ENCODE data around the gene AGT.
"Not testable (repeated sequence)": the region's sequence is repeated elsewhere in the genome, so short reads cannot be mapped to it uniquely, and the experiment has no call there.

The AGT gene

GRCh38 chr1:230656719-230657118 is 57.2 kb downstream of the AGT start:
- H2AFZ ChIP-seq (ENCODE audit: low read depth, low read length); ATAC-seq (ENCODE audit: insufficient read depth, low read depth); H3K27ac ChIP-seq (ENCODE audit: low read length); H4K20me1 ChIP-seq (ENCODE audit: insufficient read depth, low read length); H3K9ac ChIP-seq (ENCODE audit: low read depth, low read length); H3K4me1 ChIP-seq (ENCODE audit: insufficient read depth, low read length); DNase-seq; H3K4me3 ChIP-seq (ENCODE audit: low read depth in 1 of 2, low read length in 2 of 2); H3K4me2 ChIP-seq (ENCODE audit: insufficient read depth, low read length); H3K27me3 ChIP-seq (ENCODE audit: insufficient read depth, low read length, poor library complexity); H3K9me3 ChIP-seq (ENCODE audit: insufficient read depth, low read length, severe bottlenecking): not testable (repeated sequence)
- H3K79me2 ChIP-seq (ENCODE audit: insufficient read depth, low read length) = peaks cover 39% of the 10 kb centered on the region
- H3K36me3 ChIP-seq (ENCODE audit: insufficient read depth, low read length) = peaks cover 29% of the 10 kb centered on the region

All from DND-41 (cell line).